SK-N-MC (cell line): ENCODE data around the gene ZNF618.

Experiments
- EZH2 ChIP-seq: fragments of 200-600 bp; sonication (generic); IDR thresholded peaks from one replicate; pipeline ENCODE4 v1.6.1; 2017; ENCODE audit warnings: antibody characterized with exemption
- POLR2AphosphoS5 ChIP-seq: IDR thresholded peaks from 2 replicates; pipeline ENCODE4 v1.6.1; 2012; ENCODE audit warnings: mild to moderate bottlenecking, low read depth, low read length, borderline replicate concordance

GRCh38 chr9:113872485-113873143 lies 3.5 kb upstream of the ZNF618 start:
- TF ChIP-seq POLR2AphosphoS5 (no peak), EZH2 (no peak)
